PFSK-1 (cell line): ENCODE data around the gene TBX4.

Experiments used
- FOXP2 ChIP-seq: optimal IDR thresholded peaks from 2 replicates; pipeline ENCODE3; 2011; ENCODE audit warnings: borderline replicate concordance, control low read depth, inconsistent platforms; ENCODE audit not compliant: insufficient read depth; ENCODE audit errors: extremely low read length, extremely low read depth
- POLR2AphosphoS5 ChIP-seq: IDR thresholded peaks from 2 replicates; pipeline ENCODE4 v1.6.1; 2012; ENCODE audit warnings: low read depth, mild to moderate bottlenecking, control low read depth, low read length, moderate library complexity
- REST ChIP-seq, 2 experiments: IDR thresholded peaks; 2 replicates each; pipeline versions ENCODE4 v1.6.1 to v1.8.0; 2011 to 2012; ENCODE audit warnings: low read depth in 2 of 2, low read length in 2 of 2, control low read depth in 1 of 2, inconsistent platforms in 1 of 2, mild to moderate bottlenecking in 1 of 2, moderate library complexity in 1 of 2; ENCODE audit not compliant: insufficient read depth in 1 of 2
- SIN3A ChIP-seq: IDR thresholded peaks from 2 replicates; pipeline ENCODE4 v1.6.1; 2012; ENCODE audit warnings: mild to moderate bottlenecking, low read length, moderate library complexity, borderline replicate concordance; ENCODE audit not compliant: insufficient read depth
- TAF1 ChIP-seq: IDR thresholded peaks from 2 replicates; pipeline ENCODE4 v1.6.1; 2012; ENCODE audit warnings: low read length, control low read depth, borderline replicate concordance; ENCODE audit not compliant: insufficient read depth

TBX4 gene

GRCh38 chr17:61465550-61466237 lies 13.5 kb downstream of the TBX4 start:
- TF ChIP-seq SIN3A (no peak), POLR2AphosphoS5 (no peak), REST (IDR thresholded peaks at IDR 0.05; ENCODE audit: insufficient read depth in 1 of 2, low read depth in 2 of 2, low read length in 2 of 2) (no peak), FOXP2 (no peak), TAF1 (no peak)

DNA sequence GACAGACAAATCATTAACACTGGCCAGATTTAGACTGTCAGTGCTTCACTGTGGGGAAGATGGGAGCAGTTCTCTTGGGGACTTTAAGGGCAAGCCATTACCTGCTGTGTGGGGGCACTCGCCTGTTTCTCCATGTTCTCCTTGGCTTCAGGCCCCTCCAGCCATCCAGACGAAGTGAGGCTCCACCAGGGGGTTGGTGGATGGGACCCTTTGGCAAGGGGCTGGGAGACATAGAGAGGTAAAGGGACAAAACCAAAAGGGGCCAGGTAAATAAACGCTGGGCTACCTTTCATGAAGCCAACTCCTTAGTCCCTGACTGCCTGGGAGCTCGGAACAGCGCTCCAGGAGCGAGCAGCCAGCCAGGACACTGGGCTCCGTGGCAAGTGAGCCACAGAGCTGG lies 14.0 kb downstream of the TBX4 start:
- TF ChIP-seq TAF1 (no peak), REST (IDR thresholded peaks at IDR 0.05; ENCODE audit: insufficient read depth in 1 of 2, low read depth in 2 of 2, low read length in 2 of 2) (no peak), POLR2AphosphoS5 (no peak), SIN3A (no peak), FOXP2 (no peak)

GRCh38 chr17:61467416-61468262 lies 15.4 kb downstream of the TBX4 start:
- TF ChIP-seq TAF1 (peak; percentile 62; the same call in 1 of the 2 replicates), POLR2AphosphoS5 (peak; percentile 62), REST (IDR thresholded peaks at IDR 0.05; ENCODE audit: insufficient read depth in 1 of 2, low read depth in 2 of 2, low read length in 2 of 2) (no peak)

DNA sequence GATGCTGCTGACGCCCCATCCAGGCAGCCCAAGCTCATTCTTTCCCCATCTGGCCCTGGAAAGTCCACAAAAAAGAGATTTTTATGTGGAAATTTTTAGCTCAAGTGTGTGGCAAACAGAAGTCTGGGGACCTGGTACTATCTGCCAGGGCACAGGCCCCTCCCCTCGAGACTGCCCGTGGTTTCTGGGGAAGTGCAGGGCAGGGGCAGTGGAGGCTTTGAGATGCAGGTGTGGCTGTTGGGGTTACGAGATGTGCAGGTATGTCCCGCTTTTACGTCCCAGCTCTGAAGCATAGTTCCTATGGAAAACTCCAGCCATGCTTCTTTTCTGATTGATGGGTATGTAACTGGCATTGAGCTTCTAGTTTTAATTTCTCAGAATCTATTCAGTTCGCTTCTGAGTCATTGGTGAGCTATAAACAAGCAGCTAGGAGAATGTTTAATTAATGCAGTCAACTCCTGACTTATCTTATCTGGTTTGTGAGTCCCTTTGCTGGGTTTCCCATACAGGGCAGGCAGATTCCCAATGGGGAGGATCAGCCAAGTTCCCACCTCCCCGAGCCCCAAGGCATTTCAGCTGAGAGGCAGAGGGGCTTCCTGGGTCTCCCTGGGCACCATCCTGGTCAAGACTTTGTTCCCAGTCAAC lies 16.2 kb downstream of the TBX4 start:
- TF ChIP-seq REST (IDR thresholded peaks at IDR 0.05; ENCODE audit: insufficient read depth in 1 of 2, low read depth in 2 of 2, low read length in 2 of 2) (no peak), SIN3A (no peak), TAF1 (no peak), FOXP2 (no peak)
